H1 (cell line): Measurements from ENCODE around the gene CDC42EP1. TPM values are rescaled to one million over a fixed set of nuclear protein-coding genes. Genes with fewer than 3 reads are reported as not detected.

Experiments
- CHD1 ChIP-seq: IDR thresholded peaks from 2 replicates; pipeline ENCODE4 v1.6.1; 2012; ENCODE audit warnings: low read depth, low read length, improper control_type of control experiment
- EP300 ChIP-seq, 2 experiments: IDR thresholded peaks; 1 replicate in 1 of 2; 2 replicates in 1 of 2; pipeline ENCODE4 v1.6.1; 2011 to 2012; ENCODE audit warnings: low read depth in 2 of 2, low read length in 2 of 2, mild to moderate bottlenecking in 2 of 2, borderline replicate concordance in 1 of 2, inconsistent platforms in 1 of 2, moderate library complexity in 1 of 2
- GABPA ChIP-seq: IDR thresholded peaks from 2 replicates; pipeline ENCODE4 v1.6.1; 2011; ENCODE audit warnings: mild to moderate bottlenecking, low read length, moderate library complexity, borderline replicate concordance; ENCODE audit not compliant: insufficient read depth
- MAFK ChIP-seq: IDR thresholded peaks from 2 replicates; pipeline ENCODE4 v1.6.1; 2012; ENCODE audit warnings: low read depth, mild to moderate bottlenecking, improper control_type of control experiment, low read length
- RAD21 ChIP-seq, 2 experiments: IDR thresholded peaks in 1 of 2; conservative IDR thresholded peaks in 1 of 2; 2 replicates each; pipeline ENCODE4 v1.6.1; 2011; ENCODE audit warnings: low read depth in 2 of 2, low read length in 2 of 2, improper control_type of control experiment in 1 of 2, inconsistent platforms in 1 of 2, mild to moderate bottlenecking in 1 of 2, moderate library complexity in 1 of 2
- RNF2 ChIP-seq: fragments of 200-900, 300-1000 bp; sonication (generic); IDR thresholded peaks from 2 replicates; pipeline ENCODE4 v1.7.1; 2016; ENCODE audit warnings: borderline replicate concordance, low read depth, mild to moderate bottlenecking, antibody characterized with exemption, low read length; ENCODE audit not compliant: poor library complexity, severe bottlenecking; ENCODE audit errors: missing control alignments
- SIRT6 ChIP-seq: IDR thresholded peaks from one replicate; pipeline ENCODE4 v1.7.1; 2012; ENCODE audit warnings: low read length, inconsistent platforms
- polyA plus RNA-seq, 7 experiments: library from polyadenylated mRNA; depleted of rRNA in 3 of 7; stranded (reverse) in 5 of 7; unstranded in 2 of 7; fragments of >200 nt in 5 of 7; fragments of 200-250 nt in 2 of 7; gene quantifications; 1 replicate in 5 of 7; 2 replicates in 1 of 7; 4 replicates in 1 of 7; pipeline versions ENCODE4 v1.2.1 to v1.2.3, GENCODE V29; 2011 to 2013; ENCODE audit warnings: missing spikeins in 2 of 7, mixed read lengths in 2 of 7
- total RNA-seq: library from RNA; stranded (reverse); fragmentation: NEBNext Ultra II Directional; extraction: Animal tissue kit (Norgen Biotek cat#: 25700); gene quantifications from 2 replicates; pipeline ENCODE4 v1.2.1, GENCODE V29; 2021
- TF ChIP-seq, protein P1 (sequence below): fragments of 300-600 bp; sonication (generic); IDR thresholded peaks from 2 replicates; pipeline ENCODE4 v1.7.1; 2012; ENCODE audit warnings: low read length, moderate library complexity, mild to moderate bottlenecking, inconsistent platforms; ENCODE audit not compliant: insufficient replicate concordance

CDC42EP1 gene
- total and polyA plus RNA-seq, 2 of the 8 experiments (the other 6 are each of a cell fraction or from before 2014, with no cell fraction given) = 8.3 to 11.2 TPM

DNA sequence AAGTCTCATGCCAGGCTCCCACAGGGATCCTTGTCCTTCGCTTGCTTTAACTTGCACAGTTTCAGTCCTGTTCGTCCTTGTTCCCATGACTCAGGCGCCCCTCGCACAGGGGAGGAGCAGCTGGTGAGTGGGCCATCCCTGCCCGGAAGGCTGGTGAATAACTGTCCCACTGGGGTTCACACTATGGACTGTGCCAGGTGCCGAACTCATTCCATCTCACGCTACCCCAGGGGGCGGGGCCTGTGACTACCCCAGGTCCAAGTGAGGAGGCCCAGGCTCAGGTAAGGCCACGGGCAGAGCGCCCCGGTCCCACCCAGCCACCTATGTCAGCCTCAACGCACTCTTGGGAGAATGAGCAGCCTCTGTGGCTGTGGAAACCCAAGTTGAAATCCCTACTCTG, 33.9 kb upstream of the CDC42EP1 start (continued):
- TF ChIP-seq, protein P1, sequence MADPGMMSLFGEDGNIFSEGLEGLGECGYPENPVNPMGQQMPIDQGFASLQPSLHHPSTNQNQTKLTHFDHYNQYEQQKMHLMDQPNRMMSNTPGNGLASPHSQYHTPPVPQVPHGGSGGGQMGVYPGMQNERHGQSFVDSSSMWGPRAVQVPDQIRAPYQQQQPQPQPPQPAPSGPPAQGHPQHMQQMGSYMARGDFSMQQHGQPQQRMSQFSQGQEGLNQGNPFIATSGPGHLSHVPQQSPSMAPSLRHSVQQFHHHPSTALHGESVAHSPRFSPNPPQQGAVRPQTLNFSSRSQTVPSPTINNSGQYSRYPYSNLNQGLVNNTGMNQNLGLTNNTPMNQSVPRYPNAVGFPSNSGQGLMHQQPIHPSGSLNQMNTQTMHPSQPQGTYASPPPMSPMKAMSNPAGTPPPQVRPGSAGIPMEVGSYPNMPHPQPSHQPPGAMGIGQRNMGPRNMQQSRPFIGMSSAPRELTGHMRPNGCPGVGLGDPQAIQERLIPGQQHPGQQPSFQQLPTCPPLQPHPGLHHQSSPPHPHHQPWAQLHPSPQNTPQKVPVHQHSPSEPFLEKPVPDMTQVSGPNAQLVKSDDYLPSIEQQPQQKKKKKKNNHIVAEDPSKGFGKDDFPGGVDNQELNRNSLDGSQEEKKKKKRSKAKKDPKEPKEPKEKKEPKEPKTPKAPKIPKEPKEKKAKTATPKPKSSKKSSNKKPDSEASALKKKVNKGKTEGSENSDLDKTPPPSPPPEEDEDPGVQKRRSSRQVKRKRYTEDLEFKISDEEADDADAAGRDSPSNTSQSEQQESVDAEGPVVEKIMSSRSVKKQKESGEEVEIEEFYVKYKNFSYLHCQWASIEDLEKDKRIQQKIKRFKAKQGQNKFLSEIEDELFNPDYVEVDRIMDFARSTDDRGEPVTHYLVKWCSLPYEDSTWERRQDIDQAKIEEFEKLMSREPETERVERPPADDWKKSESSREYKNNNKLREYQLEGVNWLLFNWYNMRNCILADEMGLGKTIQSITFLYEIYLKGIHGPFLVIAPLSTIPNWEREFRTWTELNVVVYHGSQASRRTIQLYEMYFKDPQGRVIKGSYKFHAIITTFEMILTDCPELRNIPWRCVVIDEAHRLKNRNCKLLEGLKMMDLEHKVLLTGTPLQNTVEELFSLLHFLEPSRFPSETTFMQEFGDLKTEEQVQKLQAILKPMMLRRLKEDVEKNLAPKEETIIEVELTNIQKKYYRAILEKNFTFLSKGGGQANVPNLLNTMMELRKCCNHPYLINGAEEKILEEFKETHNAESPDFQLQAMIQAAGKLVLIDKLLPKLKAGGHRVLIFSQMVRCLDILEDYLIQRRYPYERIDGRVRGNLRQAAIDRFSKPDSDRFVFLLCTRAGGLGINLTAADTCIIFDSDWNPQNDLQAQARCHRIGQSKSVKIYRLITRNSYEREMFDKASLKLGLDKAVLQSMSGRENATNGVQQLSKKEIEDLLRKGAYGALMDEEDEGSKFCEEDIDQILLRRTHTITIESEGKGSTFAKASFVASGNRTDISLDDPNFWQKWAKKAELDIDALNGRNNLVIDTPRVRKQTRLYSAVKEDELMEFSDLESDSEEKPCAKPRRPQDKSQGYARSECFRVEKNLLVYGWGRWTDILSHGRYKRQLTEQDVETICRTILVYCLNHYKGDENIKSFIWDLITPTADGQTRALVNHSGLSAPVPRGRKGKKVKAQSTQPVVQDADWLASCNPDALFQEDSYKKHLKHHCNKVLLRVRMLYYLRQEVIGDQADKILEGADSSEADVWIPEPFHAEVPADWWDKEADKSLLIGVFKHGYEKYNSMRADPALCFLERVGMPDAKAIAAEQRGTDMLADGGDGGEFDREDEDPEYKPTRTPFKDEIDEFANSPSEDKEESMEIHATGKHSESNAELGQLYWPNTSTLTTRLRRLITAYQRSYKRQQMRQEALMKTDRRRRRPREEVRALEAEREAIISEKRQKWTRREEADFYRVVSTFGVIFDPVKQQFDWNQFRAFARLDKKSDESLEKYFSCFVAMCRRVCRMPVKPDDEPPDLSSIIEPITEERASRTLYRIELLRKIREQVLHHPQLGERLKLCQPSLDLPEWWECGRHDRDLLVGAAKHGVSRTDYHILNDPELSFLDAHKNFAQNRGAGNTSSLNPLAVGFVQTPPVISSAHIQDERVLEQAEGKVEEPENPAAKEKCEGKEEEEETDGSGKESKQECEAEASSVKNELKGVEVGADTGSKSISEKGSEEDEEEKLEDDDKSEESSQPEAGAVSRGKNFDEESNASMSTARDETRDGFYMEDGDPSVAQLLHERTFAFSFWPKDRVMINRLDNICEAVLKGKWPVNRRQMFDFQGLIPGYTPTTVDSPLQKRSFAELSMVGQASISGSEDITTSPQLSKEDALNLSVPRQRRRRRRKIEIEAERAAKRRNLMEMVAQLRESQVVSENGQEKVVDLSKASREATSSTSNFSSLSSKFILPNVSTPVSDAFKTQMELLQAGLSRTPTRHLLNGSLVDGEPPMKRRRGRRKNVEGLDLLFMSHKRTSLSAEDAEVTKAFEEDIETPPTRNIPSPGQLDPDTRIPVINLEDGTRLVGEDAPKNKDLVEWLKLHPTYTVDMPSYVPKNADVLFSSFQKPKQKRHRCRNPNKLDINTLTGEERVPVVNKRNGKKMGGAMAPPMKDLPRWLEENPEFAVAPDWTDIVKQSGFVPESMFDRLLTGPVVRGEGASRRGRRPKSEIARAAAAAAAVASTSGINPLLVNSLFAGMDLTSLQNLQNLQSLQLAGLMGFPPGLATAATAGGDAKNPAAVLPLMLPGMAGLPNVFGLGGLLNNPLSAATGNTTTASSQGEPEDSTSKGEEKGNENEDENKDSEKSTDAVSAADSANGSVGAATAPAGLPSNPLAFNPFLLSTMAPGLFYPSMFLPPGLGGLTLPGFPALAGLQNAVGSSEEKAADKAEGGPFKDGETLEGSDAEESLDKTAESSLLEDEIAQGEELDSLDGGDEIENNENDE = no peak
- TF ChIP-seq GABPA (no peak), SIRT6 (no peak), CHD1 (no peak), RAD21 (IDR thresholded peaks at IDR 0.05 in 1 of 2, conservative IDR thresholded peaks at IDR 0.05 in 1 of 2; ENCODE audit: low read depth in 2 of 2, low read length in 2 of 2) (no peak), RNF2 (no peak), MAFK (no peak), EP300 (IDR thresholded peaks at IDR 0.05; ENCODE audit: borderline replicate concordance in 1 of 2, low read depth in 2 of 2, low read length in 2 of 2) (no peak)
